H1 (cell line): ENCODE measurements around the gene NFXL1. TPM values are rescaled to one million over a fixed set of nuclear protein-coding genes. Genes with fewer than 3 reads are reported as not detected.
"Not testable (repeated sequence)": the region's sequence is repeated elsewhere in the genome, so short reads cannot be mapped to it uniquely, and the experiment has no call there.

ENCODE experiments used
- CTCF ChIA-PET: fragments of 300-600 bp; sonication (Branson Sonifier 250); formaldehyde crosslinking; loops from one replicate; lab custom pipeline; 2021; ENCODE audit not compliant: partially characterized antibody; lab: Charles Lee
- POLR2A ChIA-PET: fragments of 300-600 bp; sonication (Branson Sonifier 250); formaldehyde crosslinking; loops from one replicate; lab custom pipeline; 2021; ENCODE audit warnings: inconsistent platforms; ENCODE audit not compliant: partially characterized antibody; lab: Charles Lee
- DNase-seq, 2 experiments: peaks; one replicate each; pipeline versions ENCODE4 v3.0.0 to v3.0.0-alpha.2; 2010 to 2022; ENCODE audit warnings: low spot score in 2 of 2, low read depth in 1 of 2, mixed read lengths in 1 of 2
- FAIRE-seq: peaks from 2 replicates; lab custom pipeline; 2011; peaks lifted over from hg19 to GRCh38; lab: Jason Lieb, UNC
- H2AFZ ChIP-seq: 2 replicates; pipeline ENCODE4 v1.8.1; 2012; ENCODE audit warnings: low read length, inconsistent platforms
- H2AK5ac ChIP-seq: 2 replicates; pipeline ENCODE4 v1.6.1; 2013; ENCODE audit warnings: low read depth, low read length
- H2BK120ac ChIP-seq: replicated peaks from 2 replicates; pipeline ENCODE3; 2013; ENCODE audit warnings: low read depth, low read length, inconsistent platforms
- H2BK12ac ChIP-seq: 2 replicates; pipeline ENCODE4 v1.6.1; 2013; ENCODE audit warnings: low read depth, low read length
- H2BK15ac ChIP-seq: 2 replicates; pipeline ENCODE4 v1.6.1; 2013; ENCODE audit warnings: low read length
- H2BK20ac ChIP-seq: 2 replicates; pipeline ENCODE4 v1.6.1; 2013; ENCODE audit warnings: low read length
- H2BK5ac ChIP-seq: 2 replicates; pipeline ENCODE4 v1.6.1; 2013; ENCODE audit warnings: low read depth, low read length
- H3K14ac ChIP-seq: 2 replicates; pipeline ENCODE4 v1.6.1; 2013; ENCODE audit warnings: inconsistent platforms; ENCODE audit not compliant: insufficient read length
- H3K18ac ChIP-seq: 2 replicates; pipeline ENCODE4 v1.6.1; 2013; ENCODE audit warnings: low read length; ENCODE audit errors: extremely low read depth
- H3K23ac ChIP-seq: 2 replicates; pipeline ENCODE4 v1.6.1; 2013; ENCODE audit warnings: inconsistent platforms; ENCODE audit not compliant: insufficient read length
- H3K23me2 ChIP-seq: 2 replicates; pipeline ENCODE4 v1.6.1; 2013; ENCODE audit warnings: low read depth, low read length
- H3K27ac ChIP-seq: 2 replicates; pipeline ENCODE4 v1.6.1; 2011; ENCODE audit warnings: low read depth, low read length, inconsistent platforms
- H3K27me3 ChIP-seq, 4 experiments: replicated peaks in 1 of 4; 1 replicate in 1 of 4; 2 replicates in 3 of 4; pipeline versions ENCODE4 v1.6.1 to v1.8.1; 2011 to 2013; ENCODE audit warnings: low read length in 3 of 4, mild to moderate bottlenecking in 3 of 4, inconsistent platforms in 2 of 4, mixed read lengths in 2 of 4, moderate library complexity in 1 of 4; ENCODE audit not compliant: control insufficient read depth in 3 of 4, insufficient read depth in 3 of 4; ENCODE audit errors: extremely low read depth in 1 of 4
- H3K36me3 ChIP-seq, 4 experiments: 2 replicates each; pipeline versions ENCODE4 v1.6.1 to v1.8.1; 2011 to 2013; ENCODE audit warnings: mild to moderate bottlenecking in 4 of 4, low read length in 3 of 4, moderate library complexity in 2 of 4, control low read depth in 1 of 4, inconsistent platforms in 1 of 4; ENCODE audit not compliant: insufficient read depth in 4 of 4, control insufficient read depth in 2 of 4
- H3K4ac ChIP-seq: replicated peaks from 2 replicates; pipeline ENCODE3; 2013; ENCODE audit warnings: low read length, low read depth, mixed read lengths, inconsistent platforms; ENCODE audit not compliant: insufficient read length
- H3K4me1 ChIP-seq, 4 experiments: replicated peaks in 1 of 4; 1 replicate in 1 of 4; 2 replicates in 3 of 4; pipeline versions ENCODE4 v1.6.1 to v1.8.1; 2011 to 2013; ENCODE audit warnings: low read length in 3 of 4, inconsistent platforms in 2 of 4, mixed read lengths in 1 of 4; ENCODE audit not compliant: insufficient read depth in 4 of 4, control insufficient read depth in 3 of 4
- H3K4me2 ChIP-seq, 2 experiments: 2 replicates each; pipeline versions ENCODE4 v1.6.1 to v1.8.1; 2011 to 2013; ENCODE audit warnings: low read depth in 2 of 2, low read length in 2 of 2, control low read depth in 1 of 2, inconsistent platforms in 1 of 2, mild to moderate bottlenecking in 1 of 2; ENCODE audit not compliant: insufficient read depth in 1 of 2
- H3K4me3 ChIP-seq, 4 experiments: fragments of 200-600, 300-600 bp in 1 of 4; sonication (generic), shearing (Covaris generic), sonication (Bioruptor Twin) in 1 of 4; 2 replicates each; pipeline versions ENCODE4 v1.5.1 to v1.8.1; 2011 to 2016; ENCODE audit warnings: low read length in 4 of 4, low read depth in 3 of 4, control low read depth in 2 of 4, inconsistent platforms in 2 of 4, mild to moderate bottlenecking in 2 of 4, mixed read lengths in 1 of 4, moderate library complexity in 1 of 4; ENCODE audit not compliant: insufficient read depth in 2 of 4; ENCODE audit errors: extremely low read depth in 1 of 4
- H3K56ac ChIP-seq: replicated peaks from 2 replicates; pipeline ENCODE3; 2013; ENCODE audit warnings: low read depth, mild to moderate bottlenecking, mixed read lengths, low read length, inconsistent platforms; ENCODE audit not compliant: insufficient read length
- H3K79me1 ChIP-seq: 2 replicates; pipeline ENCODE4 v1.6.1; 2013; ENCODE audit warnings: low read depth, low read length, control low read depth
- H3K79me2 ChIP-seq, 2 experiments: 2 replicates each; pipeline versions ENCODE4 v1.6.1 to v1.8.1; 2012 to 2013; ENCODE audit warnings: low read length in 2 of 2, mild to moderate bottlenecking in 2 of 2, inconsistent platforms in 1 of 2; ENCODE audit not compliant: insufficient read depth in 2 of 2, control insufficient read depth in 1 of 2
- H3K9ac ChIP-seq, 4 experiments: replicated peaks in 1 of 4; 1 replicate in 1 of 4; 2 replicates in 3 of 4; pipeline versions ENCODE4 v1.6.1 to v1.8.1; 2011 to 2013; ENCODE audit warnings: low read depth in 3 of 4, low read length in 3 of 4, control low read depth in 2 of 4, mild to moderate bottlenecking in 2 of 4, moderate library complexity in 2 of 4, inconsistent platforms in 1 of 4; ENCODE audit errors: extremely low read depth in 1 of 4
- H3K9me3 ChIP-seq, 2 experiments: 2 replicates each; pipeline versions ENCODE4 v1.6.1 to v1.8.1; 2012 to 2013; ENCODE audit warnings: mild to moderate bottlenecking in 2 of 2, moderate library complexity in 2 of 2, control low read depth in 1 of 2, inconsistent platforms in 1 of 2, low read depth in 1 of 2, low read length in 1 of 2, mixed read lengths in 1 of 2; ENCODE audit not compliant: insufficient read depth in 2 of 2
- H4K20me1 ChIP-seq, 2 experiments: replicated peaks in 1 of 2; 2 replicates each; pipeline versions ENCODE3 to v1.8.1; 2011 to 2013; ENCODE audit warnings: inconsistent platforms in 2 of 2, low read length in 2 of 2, mild to moderate bottlenecking in 1 of 2; ENCODE audit not compliant: insufficient read depth in 2 of 2, control insufficient read depth in 1 of 2
- H4K5ac ChIP-seq: 2 replicates; pipeline ENCODE4 v1.6.1; 2013; ENCODE audit warnings: low read length, low read depth, mixed read lengths, inconsistent platforms; ENCODE audit not compliant: insufficient read length
- H4K8ac ChIP-seq: 2 replicates; pipeline ENCODE4 v1.8.0; 2013; ENCODE audit warnings: mild to moderate bottlenecking, moderate library complexity, low read length, inconsistent platforms; ENCODE audit not compliant: insufficient read depth; ENCODE audit errors: extremely low read depth
- H4K91ac ChIP-seq: replicated peaks from 2 replicates; pipeline ENCODE3; 2013; ENCODE audit warnings: low read length, mixed read lengths, inconsistent platforms; ENCODE audit not compliant: insufficient read length
- BRCA1 ChIP-seq: IDR thresholded peaks from 2 replicates; pipeline ENCODE4 v1.6.1; 2012; ENCODE audit warnings: low read depth, low read length, improper control_type of control experiment
- GABPA ChIP-seq: IDR thresholded peaks from 2 replicates; pipeline ENCODE4 v1.6.1; 2011; ENCODE audit warnings: mild to moderate bottlenecking, low read length, moderate library complexity, borderline replicate concordance; ENCODE audit not compliant: insufficient read depth
- NANOG ChIP-seq: IDR thresholded peaks from 2 replicates; pipeline ENCODE4 v1.6.1; 2011; ENCODE audit warnings: low read length, low read depth, mild to moderate bottlenecking, inconsistent platforms; ENCODE audit not compliant: insufficient read depth, poor library complexity, severe bottlenecking
- RAD21 ChIP-seq, 2 experiments: IDR thresholded peaks in 1 of 2; conservative IDR thresholded peaks in 1 of 2; 2 replicates each; pipeline ENCODE4 v1.6.1; 2011; ENCODE audit warnings: low read depth in 2 of 2, low read length in 2 of 2, improper control_type of control experiment in 1 of 2, inconsistent platforms in 1 of 2, mild to moderate bottlenecking in 1 of 2, moderate library complexity in 1 of 2
- SIX5 ChIP-seq: IDR thresholded peaks from 2 replicates; pipeline ENCODE4 v1.6.1; 2011; ENCODE audit warnings: mild to moderate bottlenecking, low read depth, low read length
- SP4 ChIP-seq: IDR thresholded peaks from 2 replicates; pipeline ENCODE4 v1.6.1; 2012; ENCODE audit warnings: low read length, inconsistent platforms
- TEAD4 ChIP-seq: IDR thresholded peaks from 2 replicates; pipeline ENCODE4 v1.6.1; 2012; ENCODE audit warnings: low read depth, low read length, inconsistent platforms, mixed read lengths
- WGBS, 2 experiments: shearing (Covaris generic) in 1 of 2; methylation state at CpG; one replicate each; pipeline versions ENCODE4 v1.1.6 to v1.1.7; 2013 to 2015; ENCODE audit warnings: low lambda C conversion rate in 2 of 2, mixed read lengths in 2 of 2, inconsistent platforms in 1 of 2, low coverage in 1 of 2, missing lambda C conversion rate in 1 of 2; ENCODE audit not compliant: insufficient replicate concordance in 2 of 2, insufficient coverage in 1 of 2, insufficient read length in 1 of 2; ENCODE audit errors: extremely low coverage in 1 of 2, missing lambda C conversion rate in 1 of 2; 5-methylcytosine and 5-hydroxymethylcytosine counted together
- polyA plus RNA-seq, 7 experiments: library from polyadenylated mRNA; depleted of rRNA in 3 of 7; stranded (reverse) in 5 of 7; unstranded in 2 of 7; fragments of >200 nt in 5 of 7; fragments of 200-250 nt in 2 of 7; gene quantifications; 1 replicate in 5 of 7; 2 replicates in 1 of 7; 4 replicates in 1 of 7; pipeline versions ENCODE4 v1.2.1 to v1.2.3, GENCODE V29; 2011 to 2013; ENCODE audit warnings: missing spikeins in 2 of 7, mixed read lengths in 2 of 7
- total RNA-seq: library from RNA; stranded (reverse); fragmentation: NEBNext Ultra II Directional; extraction: Animal tissue kit (Norgen Biotek cat#: 25700); gene quantifications from 2 replicates; pipeline ENCODE4 v1.2.1, GENCODE V29; 2021

NFXL1 gene
- total and polyA plus RNA-seq, 2 of the 8 experiments (the other 6 are each of a cell fraction or from before 2014, with no cell fraction given): 10.0 to 29.5 TPM

DNA sequence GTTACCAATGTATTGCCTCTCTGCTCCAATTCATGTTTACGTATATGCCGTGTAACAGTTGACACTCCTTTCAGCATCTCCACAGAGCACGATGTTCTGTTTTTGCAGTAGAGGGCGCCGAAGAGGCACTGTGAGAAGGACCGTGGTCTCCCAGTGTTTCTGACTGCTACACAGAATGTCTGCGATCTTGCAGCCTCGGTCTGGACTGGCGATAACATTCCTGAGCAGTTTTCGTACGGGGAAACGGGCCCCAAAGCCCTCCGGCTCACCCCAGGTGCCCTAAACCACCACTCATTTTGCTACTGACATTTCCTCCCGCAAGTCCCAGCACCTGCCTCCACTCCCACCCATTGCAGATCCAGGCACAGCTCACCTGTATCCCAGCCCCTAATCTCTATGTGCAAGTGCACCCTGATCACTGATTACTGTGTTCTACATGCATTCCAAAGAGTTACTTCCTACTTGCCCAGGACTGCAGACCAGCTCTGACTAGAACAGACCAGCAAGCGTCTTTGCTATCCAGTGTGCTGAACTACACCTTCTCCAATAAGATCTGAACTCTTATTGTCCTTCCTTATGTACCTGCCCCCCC is 12.4 kb upstream of the NFXL1 start (continued):
- no peak for TF ChIP-seq NANOG
- TF ChIP-seq TEAD4: peak; percentile 72
- TF ChIP-seq BRCA1: no peak
- no peak for TF ChIP-seq GABPA
- no peak for TF ChIP-seq SIX5
- no peak for TF ChIP-seq SP4
- TF ChIP-seq RAD21 (IDR thresholded peaks at IDR 0.05 in 1 of 2, conservative IDR thresholded peaks at IDR 0.05 in 1 of 2; ENCODE audit: low read depth in 2 of 2, low read length in 2 of 2): peak; percentile 66 to 74

DNA sequence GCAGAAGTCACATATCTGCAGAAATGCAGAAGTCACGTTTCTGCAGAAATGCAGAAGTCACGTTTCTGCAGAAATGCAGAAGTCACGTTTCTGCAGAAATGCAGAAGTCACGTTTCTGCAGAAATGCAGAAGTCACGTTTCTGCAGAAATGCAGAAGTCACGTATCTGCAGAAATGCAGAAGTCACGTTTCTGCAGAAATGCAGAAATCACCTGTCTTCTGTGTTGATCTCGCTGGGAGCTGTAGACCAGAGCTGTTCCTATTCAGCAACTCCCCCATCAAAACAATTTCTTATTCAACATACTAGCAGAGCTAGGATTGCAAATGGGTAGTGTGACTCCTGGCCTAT is 8.9 kb upstream of the NFXL1 start:
- H2BK5ac ChIP-seq, H3K79me1 ChIP-seq, H4K20me1 ChIP-seq, H3K9me3 ChIP-seq, H2AFZ ChIP-seq, H2BK15ac ChIP-seq, H3K56ac ChIP-seq, H2BK120ac ChIP-seq, H3K27me3 ChIP-seq, H3K36me3 ChIP-seq, H2BK12ac ChIP-seq, CTCF ChIA-PET, H4K8ac ChIP-seq, H3K14ac ChIP-seq, H2AK5ac ChIP-seq, H3K23me2 ChIP-seq, H3K4me1 ChIP-seq, H3K4ac ChIP-seq, H3K23ac ChIP-seq, H4K5ac ChIP-seq, H3K4me3 ChIP-seq, H3K79me2 ChIP-seq, H2BK20ac ChIP-seq, H3K27ac ChIP-seq, H3K9ac ChIP-seq, H4K91ac ChIP-seq, H3K4me2 ChIP-seq, FAIRE-seq, H3K18ac ChIP-seq, DNase-seq: not testable (repeated sequence)
- POLR2A ChIA-PET: interaction anchor here (1.2 to 1.5 kb wide), 2 partner anchors 9 to 12 kb away, joined by 3 to 9 read pairs; partner anchors contain the start of gene NFXL1
- 86% methylated on average over 8 of the region's 8 CpGs; no CpG with 5 or more reads in 1 of the 2 experiments for WGBS, 2 experiments
